Colonic mucosa (tissue), 4 donors: Measurements from ENCODE around the gene ABLIM2. TPM values are rescaled to one million over a fixed set of nuclear protein-coding genes. Genes with fewer than 3 reads are reported as not detected.

Experiments used
- DNase-seq: peaks from one replicate; pipeline ENCODE4 v3.0.0-alpha.2; 2020
- H3K27ac ChIP-seq: fragments of 200-600 bp; one replicate; pipeline ENCODE4 v1.8.0; 2021
- H3K27me3 ChIP-seq: fragments of 200-600 bp; one replicate; pipeline ENCODE4 v1.8.0; 2021
- H3K36me3 ChIP-seq: fragments of 200-600 bp; one replicate; pipeline ENCODE4 v1.8.0; 2021
- H3K4me1 ChIP-seq: fragments of 200-600 bp; one replicate; pipeline ENCODE4 v1.8.0; 2021; ENCODE audit warnings: mild to moderate bottlenecking
- H3K4me3 ChIP-seq: fragments of 200-600 bp; one replicate; pipeline ENCODE4 v1.8.0; 2021
- H3K9ac ChIP-seq, 2 donors: one replicate each; pipeline ENCODE4 v1.7.0; 2013; ENCODE audit warnings: control low read depth in 2 of 2, low read depth in 2 of 2, low read length in 2 of 2
- H3K9me3 ChIP-seq: fragments of 200-600 bp; one replicate; pipeline ENCODE4 v1.8.0; 2021
- CTCF ChIP-seq: fragments of 200-600 bp; IDR thresholded peaks from one replicate; pipeline ENCODE4 v1.8.0; 2022; ENCODE audit warnings: antibody characterized with exemption, mild to moderate bottlenecking
- intact Hi-C: fragments of 100-400 bp; cut with DNase I; formaldehyde crosslinking; loops from one replicate; pipeline ENCODE4 v1.14.1; 2022
- total RNA-seq, 2 donors: library from RNA; stranded (reverse); fragmentation: NEBNext Ultra II Directional in 1 of 2; extraction: Animal tissue kit (Norgen Biotek cat#: 25700) in 1 of 2; gene quantifications; one replicate each; pipeline ENCODE4 v1.2.1, GENCODE V29; 2021
- donor health status: healthy.
- donor health status: DM: no; HTN: no; CAD: no.
- donor health status: DM: no; HTN: no; CAD: no.

Gene ABLIM2
- total RNA-seq, 2 donors from 2014 or later, result 11.1 to 11.5 TPM

GRCh38 chr4:8155048-8155447 lies 3.6 kb downstream of the ABLIM2 start:
- no peak for TF ChIP-seq CTCF
- Histone ChIP-seq H3K27me3 (peaks cover 7% of the 10 kb centered on the region), H3K9ac (no peak overlapping the region), H3K36me3 (no peaks in the 10 kb centered on the region), H3K4me1 (peaks cover 7% of the 10 kb centered on the region), H3K27ac (no peak overlapping the region), H3K4me3 (no peak overlapping the region), H3K9me3 (no peaks in the 10 kb centered on the region)
- DNase-seq, result no peak
- intact Hi-C loops, result no loop called here

- Histone ChIP-seq H3K36me3 (no peaks in the 10 kb centered on the region), H3K4me1 (no peaks in the 10 kb centered on the region), H3K9ac (no peak overlapping the region), H3K9me3 (no peaks in the 10 kb centered on the region), H3K27ac (no peak overlapping the region), H3K27me3 (peaks cover 7% of the 10 kb centered on the region), H3K4me3 (no peak overlapping the region)
- no peak for TF ChIP-seq CTCF
- DNase-seq, result no peak
- intact Hi-C loops, result no loop called here
Observed at GRCh38 chr4:8153441-8153840, 5.2 kb downstream of the ABLIM2 start.

GRCh38 chr4:8152865-8153257 lies 5.8 kb downstream of the ABLIM2 start:
- Histone ChIP-seq H3K27me3 (peaks cover 4% of the 10 kb centered on the region), H3K4me1 (no peaks in the 10 kb centered on the region), H3K4me3 (no peak overlapping the region), H3K9ac (no peak overlapping the region), H3K27ac (no peak overlapping the region), H3K9me3 (no peaks in the 10 kb centered on the region), H3K36me3 (no peaks in the 10 kb centered on the region)
- no peak for TF ChIP-seq CTCF
- DNase-seq, result no peak
- intact Hi-C loops, result no loop called here

- Histone ChIP-seq H3K9ac (no peak overlapping the region), H3K27me3 (no peaks in the 10 kb centered on the region), H3K36me3 (no peaks in the 10 kb centered on the region), H3K4me3 (no peak overlapping the region), H3K27ac (no peak overlapping the region), H3K9me3 (no peaks in the 10 kb centered on the region), H3K4me1 (no peaks in the 10 kb centered on the region)
- intact Hi-C loops, result no loop called here
- no peak for DNase-seq
- TF ChIP-seq CTCF, result no peak
Observed at GRCh38 chr4:8152090-8152864, 6.3 kb downstream of the ABLIM2 start.

GRCh38 chr4:8151165-8151650 lies 7.4 kb downstream of the ABLIM2 start:
- Histone ChIP-seq H3K4me1 (no peaks in the 10 kb centered on the region), H3K36me3 (no peaks in the 10 kb centered on the region), H3K9me3 (no peaks in the 10 kb centered on the region), H3K27me3 (no peaks in the 10 kb centered on the region), H3K4me3 (no peak overlapping the region), H3K27ac (no peak overlapping the region), H3K9ac (no peak overlapping the region)
- intact Hi-C loops, result no loop called here
- TF ChIP-seq CTCF, result no peak
- no peak for DNase-seq
